IMR-90 (cell line): ENCODE data around the gene AOX1. TPM values are rescaled to one million over a fixed set of nuclear protein-coding genes. Genes with fewer than 3 reads are reported as not detected.

Experiments used
- ATAC-seq: fragments of 200-7000 bp; cut with Tn5 transposase; 2 replicates; pipeline ENCODE4 v1.9.1; 2020; ENCODE audit warnings: low read depth, mild to moderate bottlenecking, moderate library complexity
- BruUV-seq: library from RNA; stranded (reverse); fragments of 400-500 nt; replicated peaks from 2 replicates; lab custom pipeline; 2021; lab: Mats Ljungman, UMichigan
- CTCF ChIA-PET: fragments of 300-600 bp; formaldehyde crosslinking; extraction: SDS; loops from one replicate; lab custom pipeline; 2021; ENCODE audit warnings: antibody characterized with exemption; lab: Yijun Ruan, JAX
- POLR2A ChIA-PET: fragments of 300-600 bp; sonication (Branson Sonifier 250); formaldehyde crosslinking; loops from one replicate; lab custom pipeline; 2022; ENCODE audit warnings: antibody characterized with exemption; ENCODE audit not compliant: unreplicated experiment; lab: Charles Lee
- DNase-seq: peaks from one replicate; pipeline ENCODE4 v3.0.0; 2013
- H2AFZ ChIP-seq: replicated peaks from 2 replicates; pipeline ENCODE3; 2013; ENCODE audit warnings: low read length, mild to moderate bottlenecking; ENCODE audit not compliant: poor library complexity
- H2AK5ac ChIP-seq: 2 replicates; pipeline ENCODE4 v1.6.1; 2013; ENCODE audit warnings: low read depth, low read length, inconsistent platforms
- H2AK9ac ChIP-seq: replicated peaks from 2 replicates; pipeline ENCODE3; 2013; ENCODE audit warnings: mild to moderate bottlenecking, low read depth, low read length, moderate library complexity; ENCODE audit not compliant: poor library complexity
- H2BK120ac ChIP-seq: 2 replicates; pipeline ENCODE4 v1.6.1; 2013; ENCODE audit warnings: low read depth, low read length, inconsistent platforms
- H2BK15ac ChIP-seq: 3 replicates; pipeline ENCODE4 v1.6.1; 2013; ENCODE audit warnings: low read depth, low read length, inconsistent platforms
- H2BK20ac ChIP-seq: 2 replicates; pipeline ENCODE4 v1.6.1; 2013; ENCODE audit warnings: low read depth, mild to moderate bottlenecking, inconsistent platforms, low read length, moderate library complexity
- H2BK5ac ChIP-seq: 2 replicates; pipeline ENCODE4 v1.6.1; 2013; ENCODE audit warnings: mild to moderate bottlenecking, low read depth, low read length, inconsistent platforms; ENCODE audit not compliant: poor library complexity, severe bottlenecking
- H3K14ac ChIP-seq: replicated peaks from 2 replicates; pipeline ENCODE4 v1.6.1; 2013; ENCODE audit warnings: low read depth, low read length, inconsistent platforms
- H3K18ac ChIP-seq: 2 replicates; pipeline ENCODE4 v1.6.1; 2013; ENCODE audit warnings: low read depth, low read length, control low read depth
- H3K23ac ChIP-seq: 2 replicates; pipeline ENCODE4 v1.6.1; 2013; ENCODE audit warnings: low read depth, low read length, inconsistent platforms
- H3K27ac ChIP-seq: 2 replicates; pipeline ENCODE4 v1.5.1; 2013; ENCODE audit warnings: mild to moderate bottlenecking, control low read depth, low read length; ENCODE audit not compliant: insufficient read depth
- H3K27me3 ChIP-seq: 2 replicates; pipeline ENCODE4 v1.6.1; 2013; ENCODE audit warnings: low read length; ENCODE audit not compliant: control insufficient read depth, insufficient read depth
- H3K36me3 ChIP-seq: 2 replicates; pipeline ENCODE4 v1.6.1; 2013; ENCODE audit warnings: low read length, mixed read lengths; ENCODE audit not compliant: control insufficient read depth, insufficient read depth
- H3K4ac ChIP-seq: 2 replicates; pipeline ENCODE4 v1.6.1; 2013; ENCODE audit warnings: low read depth, low read length, inconsistent platforms
- H3K4me1 ChIP-seq: 2 replicates; pipeline ENCODE4 v1.6.1; 2013; ENCODE audit warnings: low read length, mixed read lengths; ENCODE audit not compliant: control insufficient read depth, insufficient read depth
- H3K4me2 ChIP-seq: 2 replicates; pipeline ENCODE4 v1.6.1; 2013; ENCODE audit warnings: low read depth, mild to moderate bottlenecking, control low read depth, low read length, moderate library complexity
- H3K4me3 ChIP-seq: 2 replicates; pipeline ENCODE4 v1.5.1; 2013; ENCODE audit warnings: low read depth, mild to moderate bottlenecking, control low read depth, low read length, moderate library complexity; ENCODE audit not compliant: insufficient read depth
- H3K56ac ChIP-seq: 2 replicates; pipeline ENCODE4 v1.6.1; 2013; ENCODE audit warnings: low read length, inconsistent platforms; ENCODE audit not compliant: insufficient read depth; ENCODE audit errors: extremely low read depth
- H3K79me1 ChIP-seq, 2 experiments: 2 replicates each; pipeline ENCODE4 v1.6.1; 2013; ENCODE audit warnings: low read length in 2 of 2, inconsistent platforms in 1 of 2, low read depth in 1 of 2
- H3K9ac ChIP-seq: 2 replicates; pipeline ENCODE4 v1.6.1; 2013; ENCODE audit warnings: low read depth, low read length, control low read depth
- H3K9me1 ChIP-seq: 2 replicates; pipeline ENCODE4 v1.6.1; 2013; ENCODE audit warnings: low read length, inconsistent platforms; ENCODE audit not compliant: insufficient read depth
- H3K9me3 ChIP-seq: 2 replicates; pipeline ENCODE4 v1.6.1; 2013; ENCODE audit warnings: low read length; ENCODE audit not compliant: control insufficient read depth, insufficient read depth
- H4K20me1 ChIP-seq: 2 replicates; pipeline ENCODE4 v1.6.1; 2013; ENCODE audit warnings: low read length, inconsistent platforms; ENCODE audit not compliant: insufficient read depth
- H4K5ac ChIP-seq: 2 replicates; pipeline ENCODE4 v1.6.1; 2013; ENCODE audit warnings: mild to moderate bottlenecking, low read depth, low read length, control low read depth
- H4K8ac ChIP-seq, 2 experiments: 2 replicates each; pipeline ENCODE4 v1.6.1; 2013; ENCODE audit warnings: low read depth in 2 of 2, low read length in 2 of 2, control low read depth in 1 of 2, inconsistent platforms in 1 of 2
- H4K91ac ChIP-seq: 2 replicates; pipeline ENCODE4 v1.6.1; 2013; ENCODE audit warnings: low read depth, low read length, inconsistent platforms; ENCODE audit not compliant: insufficient read depth
- FOS ChIP-seq: fragments of 150-350 bp; IDR thresholded peaks from 2 replicates; pipeline ENCODE4 v1.6.1; 2016; ENCODE audit warnings: low read depth, low read length
- MAFK ChIP-seq: IDR thresholded peaks from 2 replicates; pipeline ENCODE4 v1.6.1; 2012; ENCODE audit warnings: low read depth, low read length, improper control_type of control experiment
- POLR2A ChIP-seq: IDR thresholded peaks from 2 replicates; pipeline ENCODE4 v1.6.1; 2012; ENCODE audit warnings: mild to moderate bottlenecking, low read depth, low read length
- RCOR1 ChIP-seq: IDR thresholded peaks from 2 replicates; pipeline ENCODE4 v1.6.1; 2012; ENCODE audit warnings: mild to moderate bottlenecking, low read length, improper control_type of control experiment; ENCODE audit not compliant: insufficient replicate concordance
- WGBS, 2 experiments: methylation state at CpG; one replicate each; pipeline versions ENCODE4 v1.1.5 to v1.1.7; 2013; ENCODE audit warnings: missing lambda C conversion rate in 2 of 2; ENCODE audit not compliant: insufficient read length in 1 of 2; ENCODE audit errors: extremely low coverage in 2 of 2; 5-methylcytosine and 5-hydroxymethylcytosine counted together
- dilution Hi-C: fragments of 300-500 bp; cut with HindIII; formaldehyde crosslinking; loops from one replicate; pipeline ENCODE4 v1.14.3; 2018; ENCODE audit warnings: low sequenced_read_pairs; ENCODE audit not compliant: unreplicated experiment
- in situ Hi-C: fragments of 300-500 bp; cut with MboI; formaldehyde crosslinking; loops from 3 replicates; pipeline ENCODE4 v1.14.3; 2019; ENCODE audit warnings: low sequenced_read_pairs, inconsistent platforms, mixed read lengths
- intact Hi-C: fragments of 100-400 bp; cut with micrococcal nuclease; formaldehyde crosslinking; loops from 2 replicates; pipeline ENCODE4 v1.10.0; 2022
- polyA plus RNA-seq, 3 experiments: library from polyadenylated mRNA; depleted of rRNA; stranded (reverse); fragments of >200 nt; gene quantifications; 2 replicates each; pipeline ENCODE4 v1.2.3, GENCODE V29; 2012; ENCODE audit warnings: low replicate concordance in 1 of 3
- total RNA-seq: library from RNA; depleted of rRNA; stranded (reverse); fragments of >200 nt; gene quantifications from 2 replicates; pipeline ENCODE4 v1.2.3, GENCODE V29; 2012

The AOX1 gene
- total and polyA plus RNA-seq, 2 of the 4 experiments (the other 2 are of a cell fraction) = 21.7 to 59.9 TPM

DNA sequence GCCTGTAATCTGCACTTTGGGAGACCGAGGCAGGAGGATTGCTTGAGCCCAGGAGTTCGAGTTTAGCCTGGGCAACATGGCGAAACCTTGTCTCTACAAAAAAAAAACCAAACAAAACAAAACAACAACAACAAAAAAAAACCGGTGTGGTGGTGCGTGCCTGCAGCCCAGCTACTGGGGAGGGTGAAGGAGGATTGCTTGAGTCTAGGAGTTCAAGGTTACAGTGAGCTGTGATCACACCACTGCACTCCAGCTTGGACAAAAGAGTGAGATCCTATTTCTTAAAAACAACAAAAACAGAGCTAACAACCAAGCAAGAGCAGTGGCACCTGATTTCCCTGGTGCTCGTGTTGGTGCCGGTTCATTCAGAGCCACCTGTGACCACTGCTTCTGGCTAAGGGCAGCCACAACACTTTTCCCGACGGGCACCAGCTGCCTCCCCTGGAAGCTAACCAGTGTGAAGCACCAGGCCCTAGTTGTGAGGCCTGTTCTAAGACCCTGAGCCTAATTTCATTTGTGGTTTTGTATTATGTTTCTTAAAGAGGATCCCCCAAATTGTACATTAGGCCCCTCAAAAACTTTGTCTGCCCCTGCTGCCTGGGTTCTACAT, 1.3 kb downstream of the AOX1 start:
- Histone ChIP-seq H4K20me1 (no peaks in the 10 kb centered on the region), H2BK15ac (no peak overlapping the region), H3K4me2 (no peak overlapping the region), H2BK20ac (no peak overlapping the region), H3K27ac (no peak overlapping the region), H3K9me3 (no peaks in the 10 kb centered on the region), H3K27me3 (no peaks in the 10 kb centered on the region; the same call in 1 of the 2 replicates), H4K5ac (no peak overlapping the region), H2AK9ac (no peak overlapping the region), H3K23ac (0 out of 2 replicates have a peak overlapping the region, but pooled peaks have one; percentile 73), H3K4me3 (no peak overlapping the region), H4K91ac (no peak overlapping the region), H3K4ac (no peak overlapping the region), H3K4me1 (no peaks in the 10 kb centered on the region), H2BK120ac (no peak overlapping the region), H2AFZ (no peak overlapping the region), H3K56ac (no peak overlapping the region), H3K9ac (no peak overlapping the region), H3K36me3 (no peaks in the 10 kb centered on the region), H3K18ac (no peak overlapping the region), H4K8ac (no peak overlapping the region), H3K9me1 (peaks cover 3% of the 10 kb centered on the region; the same call in 1 of the 2 replicates), H3K14ac (no peak overlapping the region), H2AK5ac (no peak overlapping the region), H3K79me1 (no peaks in the 10 kb centered on the region), H2BK5ac (no peak overlapping the region)
- 93% methylated on average over 4 of the region's 9 CpGs; no CpG with 5 or more reads in 1 of the 2 experiments for WGBS, 2 experiments
- no peak for TF ChIP-seq RCOR1
- TF ChIP-seq FOS = no peak
- no peak for TF ChIP-seq POLR2A
- TF ChIP-seq MAFK = no peak
- dilution Hi-C loops (no loop called here), intact Hi-C loops (no loop called here), in situ Hi-C loops (no loop called here)
- POLR2A ChIA-PET = no interaction called here
- CTCF ChIA-PET = interaction anchor here (0.6 kb wide), 1 partner anchor 33 kb away, joined by 3 read pairs; no protein-coding TSS in a partner anchor
- DNase-seq (no peak), ATAC-seq (no peak)
- BruUV-seq = no TSS peak
